NCI-H2227 treated with DMSO at 0.1 percent for 48 hours (cell line): ENCODE results near the gene GFI1B.
"Not testable (repeated sequence)": the region's sequence is repeated elsewhere in the genome, so short reads cannot be mapped to it uniquely, and the experiment has no call there.

Experiments
- DNase-seq: peaks from one replicate; lab custom pipeline; 2025; lab: John Stamatoyannopoulos, UW

The GFI1B gene

GRCh38 chr9:132991351-132992300 is 13.1 kb downstream of the GFI1B start:
- DNase-seq: no peak

- no peak for DNase-seq
Measured at GRCh38 chr9:132993511-132993939, 15.0 kb downstream of the GFI1B start.

- DNase-seq: no peak
Measured at GRCh38 chr9:132994410-132995120, 16.1 kb downstream of the GFI1B start.

- no peak for DNase-seq
Measured at GRCh38 chr9:132995121-132995420, 16.6 kb downstream of the GFI1B start.

GRCh38 chr9:132995879-132996278 is 17.4 kb downstream of the GFI1B start:
- DNase-seq: no peak

GRCh38 chr9:132996526-132996925 is 18.0 kb downstream of the GFI1B start:
- DNase-seq: no peak

GRCh38 chr9:132997591-132997990 is 19.1 kb downstream of the GFI1B start:
- DNase-seq: no peak

GRCh38 chr9:132998221-132998620 is 19.7 kb downstream of the GFI1B start:
- not testable (repeated sequence) for DNase-seq

GRCh38 chr9:132998831-132999635 is 20.5 kb downstream of the GFI1B start:
- no peak for DNase-seq

- DNase-seq: no peak
Measured at GRCh38 chr9:133002147-133003070, 23.9 kb downstream of the GFI1B start.

- no peak for DNase-seq
Measured at GRCh38 chr9:133003071-133003461, 24.6 kb downstream of the GFI1B start.

- DNase-seq: no peak
Measured at GRCh38 chr9:133003671-133004090, 25.2 kb downstream of the GFI1B start.

- DNase-seq: no peak
Measured at GRCh38 chr9:133004091-133004998, 25.9 kb downstream of the GFI1B start.

- no peak for DNase-seq
Measured at GRCh38 chr9:133004999-133005760, 26.7 kb downstream of the GFI1B start.

- no peak for DNase-seq
Measured at GRCh38 chr9:133005957-133006356, 27.5 kb downstream of the GFI1B start.

- no peak for DNase-seq
Measured at GRCh38 chr9:133006731-133007352, 28.3 kb downstream of the GFI1B start.

GRCh38 chr9:133008406-133008805 is 29.9 kb downstream of the GFI1B start:
- no peak for DNase-seq

GRCh38 chr9:133008824-133009223 is 30.3 kb downstream of the GFI1B start:
- no peak for DNase-seq
